KMS-11 (cell line): ENCODE data around the gene NADK2.
A peak's percentile ranks its signal among the peaks of the same experiment; 100 is the strongest.

Source experiments
- H2AFZ ChIP-seq: fragments of 200-600 bp; sonication (generic); 2 replicates; pipeline ENCODE4 v1.6.1; 2016; ENCODE audit warnings: antibody characterized with exemption, mixed run types, low read depth
- H3K27ac ChIP-seq: fragments of 200-600 bp; sonication (generic); 2 replicates; pipeline ENCODE4 v1.6.1; 2016; ENCODE audit warnings: mild to moderate bottlenecking, mixed run types
- H3K27me3 ChIP-seq: fragments of 200-600 bp; sonication (generic); 2 replicates; pipeline ENCODE4 v1.6.1; 2017; ENCODE audit warnings: mild to moderate bottlenecking, low read depth, mixed run types, moderate library complexity; ENCODE audit not compliant: insufficient read depth
- H3K36me3 ChIP-seq: fragments of 200-600 bp; sonication (generic); 2 replicates; pipeline ENCODE4 v1.6.1; 2017; ENCODE audit warnings: mild to moderate bottlenecking, mixed run types; ENCODE audit not compliant: insufficient read depth
- H3K4me1 ChIP-seq: fragments of 200-600 bp; sonication (generic); 2 replicates; pipeline ENCODE4 v1.6.1; 2016; ENCODE audit warnings: mild to moderate bottlenecking, low read depth, mixed run types; ENCODE audit not compliant: poor library complexity, severe bottlenecking
- H3K4me2 ChIP-seq: fragments of 200-600 bp; sonication (generic); 2 replicates; pipeline ENCODE4 v1.7.0; 2016; ENCODE audit warnings: mild to moderate bottlenecking, mixed run types
- H3K4me3 ChIP-seq: fragments of 200-600 bp; sonication (generic); IDR thresholded peaks from 2 replicates; pipeline ENCODE4 v1.6.1; 2017; ENCODE audit warnings: low read depth, low read length, mixed read lengths; ENCODE audit not compliant: insufficient read depth
- H3K79me2 ChIP-seq: fragments of 200-600 bp; sonication (generic); 2 replicates; pipeline ENCODE4 v1.6.1; 2016; ENCODE audit warnings: low read depth, mixed run types; ENCODE audit not compliant: insufficient read depth
- H3K9ac ChIP-seq: fragments of 200-600 bp; sonication (generic); 2 replicates; pipeline ENCODE4 v1.6.1; 2016; ENCODE audit warnings: mild to moderate bottlenecking, mixed run types
- H4K20me1 ChIP-seq: fragments of 200-600 bp; sonication (generic); 2 replicates; pipeline ENCODE4 v1.6.1; 2016; ENCODE audit warnings: mild to moderate bottlenecking, mixed run types; ENCODE audit not compliant: insufficient read depth
- CTCF ChIP-seq: fragments of 200-600 bp; sonication (generic); conservative IDR thresholded peaks from 2 replicates; pipeline ENCODE4 v1.6.1; 2017; ENCODE audit warnings: low read depth, mild to moderate bottlenecking, antibody characterized with exemption, low read length, moderate library complexity, mixed read lengths

Gene NADK2

DNA sequence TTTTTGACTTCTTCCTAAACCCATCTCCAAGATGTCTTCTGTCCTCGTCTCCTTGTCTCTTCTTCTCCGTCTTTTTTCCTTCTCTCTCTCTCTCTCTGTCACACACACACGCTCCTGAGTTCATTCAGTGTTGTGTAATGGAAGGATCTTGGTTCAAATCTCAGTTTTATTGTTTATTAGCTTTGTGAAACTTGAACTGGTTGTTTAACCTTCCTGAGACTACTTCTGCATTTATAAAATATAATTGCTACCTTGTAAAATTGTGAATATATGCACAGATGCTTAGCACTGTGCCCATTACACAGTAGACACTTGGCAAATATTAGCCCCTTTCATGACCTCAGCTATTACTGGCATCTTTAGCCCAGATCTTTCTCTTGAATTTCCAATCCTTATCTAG lies 2.4 kb upstream of the NADK2 start:
- H4K20me1 ChIP-seq, result no peaks in the 10 kb centered on the region
- H3K79me2 ChIP-seq, result peaks cover 8% of the 10 kb centered on the region; the same call in 1 of the 2 replicates
- peaks cover 23% of the 10 kb centered on the region for H3K4me1 ChIP-seq
- no peak for TF ChIP-seq CTCF
- H3K4me2 ChIP-seq, result no peak overlapping the region
- no peak overlapping the region for H3K4me3 ChIP-seq
- no peaks in the 10 kb centered on the region for H3K27me3 ChIP-seq
- H3K27ac ChIP-seq, result no peak overlapping the region
- H3K36me3 ChIP-seq, result no peaks in the 10 kb centered on the region
- no peak overlapping the region for H2AFZ ChIP-seq
- no peak overlapping the region for H3K9ac ChIP-seq

GRCh38 chr5:36243653-36244052 lies 1.9 kb upstream of the NADK2 start:
- Histone ChIP-seq H3K36me3 (no peaks in the 10 kb centered on the region), H3K4me2 (0 out of 2 replicates have a peak overlapping the region, but pooled peaks have one; percentile 53), H3K4me3 (no peak overlapping the region), H3K9ac (no peak overlapping the region; the same call in 1 of the 2 replicates), H3K4me1 (peaks cover 27% of the 10 kb centered on the region), H3K27ac (no peak overlapping the region), H4K20me1 (no peaks in the 10 kb centered on the region), H3K27me3 (no peaks in the 10 kb centered on the region), H2AFZ (no peak overlapping the region), H3K79me2 (peaks cover 12% of the 10 kb centered on the region; the same call in 1 of the 2 replicates)
- no peak for TF ChIP-seq CTCF

GRCh38 chr5:36242534-36243485 lies 1.1 kb upstream of the NADK2 start:
- Histone ChIP-seq H3K36me3 (no peaks in the 10 kb centered on the region), H3K4me1 (peaks cover 36% of the 10 kb centered on the region), H2AFZ (peak overlapping the region; percentile 84), H3K27me3 (no peaks in the 10 kb centered on the region), H4K20me1 (no peaks in the 10 kb centered on the region), H3K4me3 (no peak overlapping the region), H3K9ac (peak overlapping the region; percentile 96), H3K79me2 (peaks cover 20% of the 10 kb centered on the region; the same call in 1 of the 2 replicates), H3K27ac (peak overlapping the region; percentile 96), H3K4me2 (peak overlapping the region; percentile 53)
- TF ChIP-seq CTCF, result no peak

GRCh38 chr5:36240779-36241630 lies 720 bp downstream of the NADK2 start:
- no peak for TF ChIP-seq CTCF
- H3K4me2 ChIP-seq, result peak overlapping the region; percentile 83
- H3K79me2 ChIP-seq, result peaks cover 36% of the 10 kb centered on the region; the same call in 1 of the 2 replicates
- H3K27me3 ChIP-seq, result no peaks in the 10 kb centered on the region
- H3K36me3 ChIP-seq, result no peaks in the 10 kb centered on the region
- no peaks in the 10 kb centered on the region for H4K20me1 ChIP-seq
- peaks cover 54% of the 10 kb centered on the region for H3K4me1 ChIP-seq
- no peak overlapping the region for H3K4me3 ChIP-seq
- H3K27ac ChIP-seq, result peak overlapping the region; percentile 96
- H3K9ac ChIP-seq, result peak overlapping the region; percentile 96
- H2AFZ ChIP-seq, result peak overlapping the region; percentile 60; the same call in 1 of the 2 replicates
